H9 (cell line): ENCODE measurements around the gene CDC45. TPM values are rescaled to one million over a fixed set of nuclear protein-coding genes. Genes with fewer than 3 reads are reported as not detected.

Experiments used
- DNase-seq: peaks from one replicate; pipeline ENCODE4 v3.0.0-alpha.2; 2017
- H2AFZ ChIP-seq: one replicate; pipeline ENCODE4 v1.6.1; 2013; ENCODE audit warnings: mild to moderate bottlenecking, low read length, control low read depth, moderate library complexity
- H2AK5ac ChIP-seq: 2 replicates; pipeline ENCODE4 v1.6.1; 2013; ENCODE audit warnings: low read length, control low read depth, mixed read lengths; ENCODE audit not compliant: insufficient read length
- H2BK120ac ChIP-seq: one replicate; pipeline ENCODE4 v1.6.1; 2013; ENCODE audit warnings: low read depth, mild to moderate bottlenecking, low read length, control low read depth, inconsistent platforms; ENCODE audit not compliant: poor library complexity, severe bottlenecking
- H2BK12ac ChIP-seq: 2 replicates; pipeline ENCODE4 v1.6.1; 2013; ENCODE audit warnings: low read length, control low read depth, mixed read lengths, low read depth; ENCODE audit not compliant: insufficient read length
- H2BK15ac ChIP-seq: 2 replicates; pipeline ENCODE4 v1.6.1; 2013; ENCODE audit warnings: low read depth, low read length, control low read depth
- H2BK20ac ChIP-seq: one replicate; pipeline ENCODE4 v1.6.1; 2013; ENCODE audit warnings: low read depth, mild to moderate bottlenecking, low read length, control low read depth, inconsistent platforms; ENCODE audit not compliant: poor library complexity, severe bottlenecking
- H2BK5ac ChIP-seq: 2 replicates; pipeline ENCODE4 v1.6.1; 2013; ENCODE audit warnings: low read length, control low read depth, mixed read lengths; ENCODE audit not compliant: insufficient read length
- H3K14ac ChIP-seq: 2 replicates; pipeline ENCODE4 v1.6.1; 2013; ENCODE audit warnings: low read length, control low read depth; ENCODE audit not compliant: insufficient read depth
- H3K18ac ChIP-seq: 2 replicates; pipeline ENCODE4 v1.6.1; 2013; ENCODE audit warnings: low read depth, mild to moderate bottlenecking, mixed read lengths, low read length, control low read depth; ENCODE audit not compliant: insufficient read length
- H3K23ac ChIP-seq: 2 replicates; pipeline ENCODE4 v1.6.1; 2013; ENCODE audit warnings: low read length, control low read depth, mixed read lengths, low read depth; ENCODE audit not compliant: insufficient read length
- H3K23me2 ChIP-seq: 2 replicates; pipeline ENCODE4 v1.6.1; 2013; ENCODE audit warnings: low read depth, mild to moderate bottlenecking, mixed read lengths, low read length, control low read depth; ENCODE audit not compliant: insufficient read length, poor library complexity, severe bottlenecking
- H3K27ac ChIP-seq: 2 replicates; pipeline ENCODE4 v1.5.1; 2013; ENCODE audit warnings: low read length, control low read depth, mixed read lengths, low read depth; ENCODE audit not compliant: insufficient read length
- H3K27me3 ChIP-seq: 2 replicates; pipeline ENCODE4 v1.6.1; 2013; ENCODE audit warnings: low read length, control low read depth, inconsistent platforms; ENCODE audit not compliant: insufficient read depth
- H3K4ac ChIP-seq: 2 replicates; pipeline ENCODE4 v1.6.1; 2013; ENCODE audit warnings: low read depth, mild to moderate bottlenecking, control low read depth, inconsistent platforms, low read length, moderate library complexity
- H3K4me1 ChIP-seq: 2 replicates; pipeline ENCODE4 v1.6.1; 2013; ENCODE audit warnings: low read length, control low read depth, inconsistent platforms; ENCODE audit not compliant: insufficient read depth
- H3K4me2 ChIP-seq: 2 replicates; pipeline ENCODE4 v1.6.1; 2013; ENCODE audit warnings: low read length, control low read depth, mixed read lengths; ENCODE audit not compliant: insufficient read length, insufficient read depth
- H3K56ac ChIP-seq: 2 replicates; pipeline ENCODE4 v1.6.1; 2013; ENCODE audit warnings: low read depth, mild to moderate bottlenecking, mixed read lengths, low read length, control low read depth; ENCODE audit not compliant: insufficient read length
- H3K79me1 ChIP-seq: 2 replicates; pipeline ENCODE4 v1.6.1; 2013; ENCODE audit warnings: low read depth, mild to moderate bottlenecking, moderate library complexity, low read length, control low read depth, inconsistent platforms; ENCODE audit not compliant: insufficient read depth, poor library complexity, severe bottlenecking
- H3K79me2 ChIP-seq: 2 replicates; pipeline ENCODE4 v1.6.1; 2013; ENCODE audit warnings: low read length, control low read depth, inconsistent platforms; ENCODE audit not compliant: insufficient read depth
- H3K9ac ChIP-seq: 2 replicates; pipeline ENCODE4 v1.6.1; 2013; ENCODE audit warnings: low read length, control low read depth, mixed read lengths; ENCODE audit not compliant: insufficient read length; ENCODE audit errors: extremely low read depth
- H3K9me3 ChIP-seq: one replicate; pipeline ENCODE4 v1.6.1; 2013; ENCODE audit warnings: low read depth, low read length, inconsistent platforms; ENCODE audit not compliant: control insufficient read depth
- H3T11ph ChIP-seq: one replicate; pipeline ENCODE4 v1.6.1; 2013; ENCODE audit warnings: mild to moderate bottlenecking, low read length, control low read depth, inconsistent platforms
- H4K20me1 ChIP-seq: one replicate; pipeline ENCODE4 v1.6.1; 2013; ENCODE audit not compliant: control insufficient read depth, insufficient read length, insufficient read depth
- H4K5ac ChIP-seq: 2 replicates; pipeline ENCODE4 v1.6.1; 2013; ENCODE audit warnings: low read depth, mild to moderate bottlenecking, mixed read lengths, low read length, control low read depth; ENCODE audit not compliant: insufficient read length
- H4K8ac ChIP-seq: replicated peaks from 2 replicates; pipeline ENCODE4 v1.6.1; 2013; ENCODE audit warnings: low read length, control low read depth, mixed read lengths, low read depth; ENCODE audit not compliant: insufficient read length
- H4K91ac ChIP-seq: 2 replicates; pipeline ENCODE4 v1.6.1; 2013; ENCODE audit warnings: low read depth, mild to moderate bottlenecking, moderate library complexity, mixed read lengths, low read length, control low read depth; ENCODE audit not compliant: insufficient read length
- H3K27ac Mint-ChIP-seq, 3 experiments: 2 replicates in 2 of 3; 3 replicates in 1 of 3; pipeline ENCODE4 v1.8.0; 2020 to 2021; ENCODE audit warnings: mixed read lengths in 3 of 3, mild to moderate bottlenecking in 1 of 3, moderate library complexity in 1 of 3
- H3K27me3 Mint-ChIP-seq: 2 replicates; pipeline ENCODE4 v1.8.0; 2021; ENCODE audit warnings: low read depth, mild to moderate bottlenecking, moderate library complexity, mixed read lengths
- H3K36me3 Mint-ChIP-seq, 3 experiments: 2 replicates in 2 of 3; 3 replicates in 1 of 3; pipeline ENCODE4 v1.8.0; 2020 to 2021; ENCODE audit warnings: low read depth in 3 of 3, mixed read lengths in 3 of 3; ENCODE audit not compliant: insufficient read depth in 1 of 3
- H3K4me1 Mint-ChIP-seq, 2 experiments: 2 replicates each; pipeline ENCODE4 v1.8.0; 2020; ENCODE audit warnings: mixed read lengths in 2 of 2
- H3K4me3 Mint-ChIP-seq, 2 experiments: 2 replicates in 1 of 2; 3 replicates in 1 of 2; pipeline ENCODE4 v1.8.0; 2020 to 2021; ENCODE audit warnings: mild to moderate bottlenecking in 2 of 2, mixed read lengths in 2 of 2, moderate library complexity in 1 of 2
- H3K9me3 Mint-ChIP-seq, 2 experiments: 2 replicates in 1 of 2; 3 replicates in 1 of 2; pipeline ENCODE4 v1.8.0; 2020; ENCODE audit warnings: mild to moderate bottlenecking in 2 of 2, mixed read lengths in 2 of 2, moderate library complexity in 1 of 2
- CTCF ChIP-seq: fragments of 200-600 bp; sonication (generic); conservative IDR thresholded peaks from 3 replicates; pipeline ENCODE4 v1.8.0; 2021; ENCODE audit warnings: antibody characterized with exemption, mild to moderate bottlenecking
- WGBS: extraction: QIAGEN DNeasy Blood & Tissue Kit; methylation state at CpG from one replicate; pipeline ENCODE4 v1.1.7; 2013; ENCODE audit warnings: missing lambda C conversion rate, low lambda C conversion rate, mixed read lengths; ENCODE audit not compliant: insufficient read length; ENCODE audit errors: extremely low coverage; 5-methylcytosine and 5-hydroxymethylcytosine counted together
- total RNA-seq: library from RNA; stranded (reverse); gene quantifications from 2 replicates; pipeline ENCODE4 v1.2.1, GENCODE V29; 2021

CDC45 gene
- total RNA-seq, 1 experiment from 2014 or later = 35.7 TPM

DNA sequence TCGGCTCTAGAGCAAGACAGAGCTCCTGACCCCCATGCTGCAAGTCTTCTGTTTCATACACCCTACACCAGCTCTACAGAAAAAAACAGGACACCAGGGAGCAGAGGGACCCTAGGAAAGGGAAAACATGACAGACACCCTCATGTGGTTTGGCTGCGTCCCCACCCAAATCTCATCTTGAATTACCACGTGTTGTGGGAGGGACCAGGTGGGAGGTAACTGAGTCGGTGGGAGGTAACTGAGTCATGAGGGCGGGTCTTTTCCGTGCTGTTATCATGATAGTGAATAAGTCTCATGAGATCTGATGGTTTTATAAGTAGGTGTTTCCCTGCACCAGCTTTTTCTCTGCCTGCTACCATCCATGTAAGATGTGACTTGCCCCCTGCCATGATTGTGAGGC lies 25.6 kb upstream of the CDC45 start:
- no peak for TF ChIP-seq CTCF
- Histone ChIP-seq H2BK12ac (no peak overlapping the region), H2AK5ac (no peak overlapping the region), H3K9me3 (no peaks in the 10 kb centered on the region), H4K20me1 (no peaks in the 10 kb centered on the region), H3K23ac (no peak overlapping the region), H2BK20ac (no peak overlapping the region), H3K79me2 (no peaks in the 10 kb centered on the region), H3K23me2 (no peaks in the 10 kb centered on the region), H3K4ac (no peak overlapping the region), H3K4me2 (no peak overlapping the region), H3K56ac (no peak overlapping the region), H2AFZ (no peak overlapping the region), H2BK120ac (no peak overlapping the region), H2BK15ac (no peak overlapping the region), H3K79me1 (no peaks in the 10 kb centered on the region), H4K8ac (no peak overlapping the region), H3T11ph (no peak overlapping the region), H3K27me3 (no peaks in the 10 kb centered on the region), H3K27ac (no peak overlapping the region), H3K18ac (no peak overlapping the region), H3K9ac (no peak overlapping the region), H3K14ac (no peak overlapping the region), H3K4me1 (no peaks in the 10 kb centered on the region), H2BK5ac (no peak overlapping the region), H4K5ac (no peak overlapping the region), H4K91ac (no peak overlapping the region)
- DNase-seq = no peak
- no CpG with 5 or more reads among the region's 6 CpGs for WGBS
- peaks cover 2 to 12% of the 10 kb centered on the region in 2 experiments; a peak in 2 of 4 replicates for H3K4me1 Mint-ChIP-seq
- H3K27ac Mint-ChIP-seq = peak overlapping the region in 1 of 3 experiments; percentile 24; a peak in 2 of 7 replicates
- peaks cover 35 to 86% (median 60%) of the 10 kb centered on the region in 3 experiments for H3K36me3 Mint-ChIP-seq
- no peak overlapping the region for H3K4me3 Mint-ChIP-seq
- H3K9me3 Mint-ChIP-seq = no peaks in the 10 kb centered on the region
- H3K27me3 Mint-ChIP-seq = no peaks in the 10 kb centered on the region
